Thyroid gland (tissue), 4 donors: ENCODE results near the gene HAO2. TPM values are rescaled to one million over a fixed set of nuclear protein-coding genes. Genes with fewer than 3 reads are reported as not detected.

Experiments used
- DNase-seq, 2 donors: peaks; one replicate each; pipeline ENCODE4 v3.0.0-alpha.2; 2019
- H3K27ac ChIP-seq, 3 donors: fragments of 200-600 bp; sonication (generic); 1 replicate in 2 of 3; 2 replicates in 1 of 3; pipeline ENCODE4 v1.5.1; 2016 to 2019; ENCODE audit warnings: mild to moderate bottlenecking in 1 of 3, moderate library complexity in 1 of 3
- H3K27me3 ChIP-seq: fragments of 200-600 bp; sonication (generic); one replicate; pipeline ENCODE4 v1.5.1; 2019
- H3K36me3 ChIP-seq, 2 donors: fragments of 200-600 bp; sonication (generic); one replicate each; pipeline ENCODE4 v1.5.1; 2016 to 2019
- H3K4me1 ChIP-seq, 2 donors: fragments of 200-600 bp; sonication (generic); one replicate each; pipeline ENCODE4 v1.5.1; 2017 to 2019
- H3K4me3 ChIP-seq, 3 donors: fragments of 200-600 bp; sonication (generic); replicated peaks in 1 of 3; 1 replicate in 2 of 3; 2 replicates in 1 of 3; pipeline ENCODE4 v1.5.1; 2016; ENCODE audit warnings: mild to moderate bottlenecking in 1 of 3
- H3K9me3 ChIP-seq: fragments of 200-600 bp; sonication (generic); one replicate; pipeline ENCODE4 v1.5.1; 2017
- POLR2A ChIP-seq, 2 donors: fragments of 450-650 bp; IDR thresholded peaks; one replicate each; pipeline ENCODE4 v1.6.1; 2017; ENCODE audit warnings: antibody characterized with exemption in 2 of 2, mild to moderate bottlenecking in 2 of 2, moderate library complexity in 1 of 2
- WGBS, 2 donors: methylation state at CpG; one replicate each; pipeline ENCODE4 v1.1.5; 2017; 5-methylcytosine and 5-hydroxymethylcytosine counted together
- intact Hi-C: fragments of 100-400 bp; cut with DNase I; formaldehyde crosslinking; loops from one replicate; pipeline ENCODE4 v1.15.1; 2023
- total RNA-seq, 4 donors: library from RNA; depleted of rRNA; stranded (reverse); fragments of >200 nt; gene quantifications; one replicate each; pipeline ENCODE4 v1.2.3, GENCODE V29; 2016
- TF ChIP-seq, protein P1 (sequence below), 6 experiments: fragments of 200-600 bp in 3 of 6; fragments of 450-650 bp in 3 of 6; sonication (generic) in 3 of 6; IDR thresholded peaks; one replicate each; pipeline ENCODE4 v1.5.1; 2016 to 2019; ENCODE audit warnings: antibody characterized with exemption in 6 of 6, mild to moderate bottlenecking in 2 of 6, inconsistent platforms in 1 of 6, moderate library complexity in 1 of 6

The HAO2 gene
- total RNA-seq, 4 donors from 2014 or later: not detected

DNA sequence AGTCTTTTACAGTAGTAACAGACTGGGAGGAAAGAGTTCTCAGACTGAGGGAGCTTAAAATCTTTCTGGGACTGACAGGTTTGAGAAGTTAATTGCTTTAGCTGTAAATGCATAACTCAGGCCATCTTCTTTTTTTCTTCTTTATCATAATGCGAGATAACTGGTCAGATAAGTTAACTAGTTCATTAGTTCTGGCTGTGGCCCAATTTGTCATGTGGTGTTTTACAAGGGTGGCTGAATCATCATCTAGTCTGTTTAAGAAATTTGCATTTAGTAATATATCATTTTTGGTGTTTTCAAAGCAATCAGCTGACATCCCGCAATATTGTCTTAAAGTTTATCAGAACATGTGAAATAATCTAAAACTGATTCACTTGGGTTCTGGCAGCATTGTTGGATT lies 60.4 kb downstream of the HAO2 start:
- no peak for DNase-seq
- intact Hi-C loops: no loop called here
- H3K27me3 ChIP-seq: no peaks in the 10 kb centered on the region
- H3K4me1 ChIP-seq: no peaks in the 10 kb centered on the region
- TF ChIP-seq, protein P1, sequence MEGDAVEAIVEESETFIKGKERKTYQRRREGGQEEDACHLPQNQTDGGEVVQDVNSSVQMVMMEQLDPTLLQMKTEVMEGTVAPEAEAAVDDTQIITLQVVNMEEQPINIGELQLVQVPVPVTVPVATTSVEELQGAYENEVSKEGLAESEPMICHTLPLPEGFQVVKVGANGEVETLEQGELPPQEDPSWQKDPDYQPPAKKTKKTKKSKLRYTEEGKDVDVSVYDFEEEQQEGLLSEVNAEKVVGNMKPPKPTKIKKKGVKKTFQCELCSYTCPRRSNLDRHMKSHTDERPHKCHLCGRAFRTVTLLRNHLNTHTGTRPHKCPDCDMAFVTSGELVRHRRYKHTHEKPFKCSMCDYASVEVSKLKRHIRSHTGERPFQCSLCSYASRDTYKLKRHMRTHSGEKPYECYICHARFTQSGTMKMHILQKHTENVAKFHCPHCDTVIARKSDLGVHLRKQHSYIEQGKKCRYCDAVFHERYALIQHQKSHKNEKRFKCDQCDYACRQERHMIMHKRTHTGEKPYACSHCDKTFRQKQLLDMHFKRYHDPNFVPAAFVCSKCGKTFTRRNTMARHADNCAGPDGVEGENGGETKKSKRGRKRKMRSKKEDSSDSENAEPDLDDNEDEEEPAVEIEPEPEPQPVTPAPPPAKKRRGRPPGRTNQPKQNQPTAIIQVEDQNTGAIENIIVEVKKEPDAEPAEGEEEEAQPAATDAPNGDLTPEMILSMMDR (IDR thresholded peaks at IDR 0.05): no peak
- TF ChIP-seq POLR2A (IDR thresholded peaks at IDR 0.05): no peak
- no peaks in the 10 kb centered on the region for H3K36me3 ChIP-seq
- H3K27ac ChIP-seq: no peak overlapping the region
- no peak overlapping the region for H3K4me3 ChIP-seq
- H3K9me3 ChIP-seq: no peaks in the 10 kb centered on the region
- 91 to 92% methylated on average over 2 of the region's 2 CpGs for WGBS, 2 donors

DNA sequence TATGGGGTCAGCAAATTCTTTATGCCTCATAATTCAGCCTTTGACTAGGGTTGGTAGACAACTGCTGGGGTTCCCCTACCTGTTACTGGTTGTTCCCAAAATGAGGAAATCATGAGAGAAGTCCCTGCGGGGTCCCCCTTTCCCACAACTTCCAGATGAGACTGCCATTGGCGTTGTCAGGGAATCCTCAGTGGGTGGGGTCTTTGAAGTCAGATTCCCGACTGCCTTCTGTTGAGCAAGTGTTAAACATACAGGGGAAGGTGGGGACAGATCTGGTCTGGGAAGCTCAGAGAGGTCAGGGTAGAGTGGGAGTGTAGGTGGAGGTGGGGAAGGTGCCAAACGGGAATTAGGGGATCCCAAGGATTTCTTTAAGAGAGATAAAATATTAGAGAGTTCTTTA lies 61.1 kb downstream of the HAO2 start:
- Histone ChIP-seq H3K4me3 (no peak overlapping the region), H3K9me3 (no peaks in the 10 kb centered on the region), H3K27ac (no peak overlapping the region), H3K36me3 (no peaks in the 10 kb centered on the region), H3K4me1 (no peaks in the 10 kb centered on the region), H3K27me3 (no peaks in the 10 kb centered on the region)
- intact Hi-C loops: no loop called here
- WGBS, 2 donors: 61 to 74% methylated on average over 4 of the region's 4 CpGs
- no peak for DNase-seq
- TF ChIP-seq, protein P1 (IDR thresholded peaks at IDR 0.05): no peak
- TF ChIP-seq POLR2A (IDR thresholded peaks at IDR 0.05): no peak

DNA sequence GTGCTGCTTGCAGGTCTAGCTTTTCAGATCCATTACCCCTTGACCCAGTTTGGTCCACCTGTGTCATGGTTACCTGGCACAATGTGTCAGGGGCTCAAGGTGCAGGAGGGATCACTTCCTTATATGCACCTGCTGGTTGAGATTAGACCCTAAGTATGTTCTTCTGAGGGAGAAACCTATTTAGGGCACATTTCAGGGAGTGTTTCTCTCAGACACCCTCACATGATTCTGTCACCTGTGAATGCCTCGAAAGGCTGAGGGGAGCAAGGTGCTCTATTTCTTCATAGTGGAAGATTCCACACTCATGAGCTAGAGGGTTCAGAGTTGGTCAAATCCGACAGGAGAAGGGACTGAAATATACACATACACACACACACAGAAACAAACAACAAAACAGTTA lies 61.9 kb downstream of the HAO2 start:
- no peak for DNase-seq
- intact Hi-C loops: no loop called here
- H3K4me3 ChIP-seq: no peak overlapping the region
- H3K4me1 ChIP-seq: no peaks in the 10 kb centered on the region
- no peaks in the 10 kb centered on the region for H3K36me3 ChIP-seq
- no peak for TF ChIP-seq POLR2A (IDR thresholded peaks at IDR 0.05)
- TF ChIP-seq, protein P1 (IDR thresholded peaks at IDR 0.05): no peak
- H3K9me3 ChIP-seq: no peaks in the 10 kb centered on the region
- no peak overlapping the region for H3K27ac ChIP-seq
- 80 to 83% methylated on average over 2 of the region's 2 CpGs for WGBS, 2 donors
- H3K27me3 ChIP-seq: no peaks in the 10 kb centered on the region

DNA sequence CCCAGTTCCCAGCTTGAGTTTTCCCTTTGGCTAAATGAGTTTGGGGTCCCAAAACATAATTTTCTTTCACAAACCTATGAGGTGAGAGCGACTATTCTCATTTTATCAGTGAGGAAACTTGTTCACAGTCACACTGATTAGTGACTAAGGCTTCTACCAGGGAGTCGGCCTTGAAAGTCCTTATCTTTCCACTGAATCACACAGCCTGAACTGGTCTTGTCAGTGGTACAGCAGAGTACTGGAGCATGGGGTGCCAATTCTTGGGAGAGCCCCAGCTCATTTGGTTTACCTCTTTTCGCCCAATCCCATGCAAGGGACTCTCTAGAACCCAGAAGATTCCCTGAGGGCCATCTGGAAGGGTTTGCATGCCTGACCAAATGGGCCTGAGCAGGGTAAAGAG lies 63.3 kb downstream of the HAO2 start:
- no peak overlapping the region for H3K4me3 ChIP-seq
- 77 to 89% methylated on average over 3 of the region's 3 CpGs for whole genome bisulfite sequencing, 2 donors
- H3K9me3 ChIP-seq: no peaks in the 10 kb centered on the region
- no peak for DNase-seq
- no peaks in the 10 kb centered on the region for H3K36me3 ChIP-seq
- H3K4me1 ChIP-seq: no peaks in the 10 kb centered on the region
- H3K27ac ChIP-seq: no peak overlapping the region
- intact Hi-C loops: no loop called here
- no peaks in the 10 kb centered on the region for H3K27me3 ChIP-seq
- TF ChIP-seq, protein P1 (IDR thresholded peaks at IDR 0.05): no peak
- no peak for TF ChIP-seq POLR2A (IDR thresholded peaks at IDR 0.05)

DNA sequence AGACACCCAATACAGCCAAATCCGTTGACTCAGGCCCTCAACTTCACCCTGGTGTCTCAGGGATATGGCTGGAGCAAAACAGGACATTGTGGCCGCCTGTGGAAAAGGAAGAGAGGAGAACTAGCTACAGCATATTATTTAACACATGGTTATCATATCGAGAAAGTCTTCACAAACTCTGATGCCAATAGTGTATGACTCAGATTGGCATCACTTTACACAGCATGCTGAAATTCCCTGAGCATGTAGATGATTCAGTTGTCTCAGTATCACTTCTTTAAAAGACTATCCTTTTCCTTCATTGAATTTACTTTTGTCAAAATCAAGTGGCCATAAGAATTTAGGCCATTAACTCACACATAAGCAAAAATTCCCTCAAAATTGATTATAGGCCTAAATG lies 66.5 kb downstream of the HAO2 start:
- Histone ChIP-seq H3K4me3 (no peak overlapping the region), H3K27me3 (no peaks in the 10 kb centered on the region), H3K4me1 (no peaks in the 10 kb centered on the region), H3K36me3 (no peaks in the 10 kb centered on the region), H3K27ac (no peak overlapping the region), H3K9me3 (no peaks in the 10 kb centered on the region)
- intact Hi-C loops: no loop called here
- DNase-seq: no peak
- WGBS, 2 donors: 83 to 92% methylated on average over 3 of the region's 3 CpGs
- no peak for TF ChIP-seq POLR2A (IDR thresholded peaks at IDR 0.05)
- TF ChIP-seq, protein P1 (IDR thresholded peaks at IDR 0.05): no peak
